HG02798 (cell line): ENCODE data around the gene CSN2.
"Not testable (repeated sequence)": the region's sequence is repeated elsewhere in the genome, so short reads cannot be mapped to it uniquely, and the experiment has no call there.

Experiments used
- ATAC-seq: cut with Tn5 transposase; IDR thresholded peaks from one replicate; pipeline ENCODE4 v1.9.1; 2021; ENCODE audit warnings: mild to moderate bottlenecking; ENCODE audit not compliant: unreplicated experiment, poor library complexity

The CSN2 gene, protein sequence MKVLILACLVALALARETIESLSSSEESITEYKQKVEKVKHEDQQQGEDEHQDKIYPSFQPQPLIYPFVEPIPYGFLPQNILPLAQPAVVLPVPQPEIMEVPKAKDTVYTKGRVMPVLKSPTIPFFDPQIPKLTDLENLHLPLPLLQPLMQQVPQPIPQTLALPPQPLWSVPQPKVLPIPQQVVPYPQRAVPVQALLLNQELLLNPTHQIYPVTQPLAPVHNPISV

DNA sequence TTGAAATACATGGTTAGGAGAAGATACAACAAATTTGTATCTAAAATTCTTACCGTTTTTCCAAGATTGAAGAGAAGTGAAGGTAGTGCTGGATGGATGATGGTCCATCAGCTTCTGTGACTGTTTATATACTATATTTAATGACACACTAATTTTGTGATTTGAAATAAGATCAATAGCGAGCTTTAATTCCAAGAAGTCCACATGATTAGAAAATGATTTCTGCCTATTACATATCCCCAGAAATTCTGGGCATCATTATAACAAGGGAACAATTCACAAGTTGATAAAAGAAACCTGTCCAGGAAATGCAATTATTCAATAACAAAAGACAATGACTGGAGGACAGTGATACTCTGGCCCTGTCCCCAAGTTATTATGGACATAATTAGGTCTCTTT is at the start of gene CSN2:
TSS of gene CSN2 (minus strand) at position 101 of the 400 bp plus-strand sequence. CDS start 4,733 bp downstream, outside the sequence.
- ATAC-seq: no peak

DNA sequence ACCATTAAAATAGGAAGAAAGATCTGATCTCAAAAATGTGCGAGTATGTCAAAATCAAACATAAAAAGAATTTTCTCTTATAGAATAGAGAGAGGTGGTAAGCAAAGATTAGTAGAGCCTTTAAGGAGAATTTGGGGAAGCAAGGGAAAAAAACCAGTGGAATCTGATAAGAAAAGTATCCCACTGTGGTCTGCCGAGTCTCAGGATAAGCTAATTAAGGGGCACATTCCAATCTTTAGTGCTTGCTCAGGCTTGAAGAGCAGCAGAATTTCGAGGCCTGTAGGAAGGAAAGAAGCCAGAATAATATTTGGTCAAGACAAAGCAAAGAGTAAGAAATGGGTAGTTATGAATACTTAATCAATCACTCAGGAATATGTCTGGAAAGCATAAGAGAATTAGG is 43.2 kb upstream of the CSN2 start:
- no peak for ATAC-seq

DNA sequence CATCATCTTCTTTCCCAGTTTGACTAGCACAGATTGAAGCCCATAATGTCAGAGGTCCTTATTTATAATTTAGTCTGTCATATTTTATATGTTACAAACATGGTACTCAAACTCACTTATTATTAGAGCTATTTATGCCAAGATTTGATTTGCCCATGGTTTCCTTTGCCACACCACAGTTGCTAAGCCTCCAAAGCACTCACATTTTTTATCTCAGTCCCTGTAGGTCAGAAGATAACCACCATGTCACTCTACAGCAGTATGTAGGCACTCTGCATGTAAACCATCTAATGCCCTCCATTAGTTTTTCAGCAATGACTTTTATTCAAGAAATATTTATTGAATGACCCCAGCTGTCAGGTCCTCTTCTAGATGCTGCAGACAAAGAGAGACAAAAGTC is 37.0 kb upstream of the CSN2 start:
- no peak for ATAC-seq

DNA sequence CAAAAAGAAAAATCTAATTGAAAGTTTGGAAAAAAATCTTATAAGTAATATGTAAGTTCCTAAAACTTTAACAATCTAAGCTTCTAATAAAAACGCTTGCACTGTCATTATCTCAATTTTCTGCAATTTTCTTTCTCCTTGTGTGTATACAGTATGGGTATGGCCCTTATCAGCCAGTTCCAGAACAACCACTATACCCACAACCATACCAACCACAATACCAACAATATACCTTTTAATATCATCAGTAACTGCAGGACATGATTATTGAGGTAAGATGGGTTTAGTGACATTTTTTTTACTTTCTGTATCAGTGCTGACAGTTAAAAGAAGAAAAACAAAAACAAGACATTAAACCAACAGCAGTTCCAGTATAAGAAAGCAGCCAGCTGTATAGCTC is 35.2 kb upstream of the CSN2 start:
- ATAC-seq: no peak

DNA sequence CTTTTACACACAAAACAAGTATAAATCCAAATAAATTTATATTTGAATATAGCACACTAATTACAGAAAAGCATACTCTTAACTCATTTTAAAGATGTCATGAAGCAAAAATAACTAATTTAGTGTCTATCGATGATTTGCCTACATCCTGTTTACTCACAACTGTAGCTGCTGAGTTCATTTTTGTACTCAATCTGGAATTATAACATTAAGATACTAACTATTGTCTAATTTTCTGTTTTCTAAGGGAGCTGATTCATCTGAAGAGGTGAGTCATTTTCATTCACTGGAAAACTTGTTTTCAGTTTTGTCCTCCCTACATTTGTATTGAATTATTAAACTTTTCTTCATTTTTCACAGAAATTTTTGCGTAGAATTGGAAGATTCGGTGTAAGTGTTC is 33.9 kb upstream of the CSN2 start:
- no peak for ATAC-seq

DNA sequence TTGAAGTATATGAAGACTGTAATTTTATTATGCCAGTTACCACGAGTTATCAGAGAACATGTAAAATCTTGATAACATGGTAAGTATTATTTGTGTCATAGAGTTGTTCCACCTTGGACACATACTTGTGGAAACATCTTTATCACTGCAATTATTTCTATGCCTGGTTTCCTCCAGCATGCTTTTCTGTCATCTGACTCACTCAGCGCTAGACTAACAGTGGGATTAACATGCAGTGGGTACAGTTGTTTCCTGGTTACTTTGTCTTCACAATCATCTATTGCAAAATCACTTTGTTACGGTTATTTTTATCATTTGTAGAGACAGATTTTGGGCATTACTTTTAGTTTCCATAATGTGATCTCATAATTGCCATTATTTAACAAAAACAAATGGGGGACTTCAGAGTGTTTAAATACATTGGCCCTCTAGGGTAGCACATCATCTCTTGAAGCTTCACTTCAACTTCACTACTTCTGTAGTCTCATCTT is 30.0 kb upstream of the CSN2 start, which contains the start of gene STATH:
TSS of gene STATH (plus strand) at position 441 of the 491 bp plus-strand sequence. CDS start 2,472 bp downstream, outside the sequence.
- ATAC-seq: no peak

DNA sequence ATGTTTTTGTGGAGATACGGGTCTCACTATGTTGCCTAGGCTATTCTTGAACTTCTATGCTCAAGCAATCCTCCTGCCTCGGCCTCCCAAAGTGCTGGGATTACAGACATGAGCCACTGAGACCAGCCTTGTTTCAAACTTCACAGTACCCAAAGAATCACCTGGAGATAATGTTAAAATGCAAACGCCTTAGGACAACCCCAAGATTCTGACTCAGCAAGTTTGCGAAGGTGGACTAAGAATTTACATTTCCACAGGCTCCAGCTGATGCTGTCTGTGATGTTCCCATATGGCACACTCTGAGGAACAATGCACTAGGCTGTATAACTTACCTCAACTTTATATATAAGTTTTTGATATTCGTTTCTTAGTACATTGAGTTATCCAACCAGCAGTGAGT is 29.3 kb upstream of the CSN2 start:
- no peak for ATAC-seq

DNA sequence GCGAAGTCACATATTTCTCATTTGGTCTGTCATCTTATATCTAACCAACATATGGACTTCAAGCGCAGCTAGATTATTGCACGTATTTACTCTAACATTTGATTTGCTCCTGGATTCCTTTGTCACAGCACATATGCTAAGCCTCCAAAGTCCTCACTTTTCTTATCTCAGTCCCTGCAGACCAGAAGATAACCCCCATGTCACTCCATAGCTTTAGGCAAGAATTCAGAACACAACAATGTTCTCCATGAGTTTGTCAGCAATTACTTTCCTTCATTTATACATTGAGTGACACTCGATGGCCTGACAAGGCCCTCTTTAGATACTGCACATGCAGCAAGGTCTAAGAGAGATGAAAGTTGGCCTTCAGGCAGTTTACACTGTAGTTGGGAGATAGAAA is 25.5 kb upstream of the CSN2 start:
- no peak for ATAC-seq

DNA sequence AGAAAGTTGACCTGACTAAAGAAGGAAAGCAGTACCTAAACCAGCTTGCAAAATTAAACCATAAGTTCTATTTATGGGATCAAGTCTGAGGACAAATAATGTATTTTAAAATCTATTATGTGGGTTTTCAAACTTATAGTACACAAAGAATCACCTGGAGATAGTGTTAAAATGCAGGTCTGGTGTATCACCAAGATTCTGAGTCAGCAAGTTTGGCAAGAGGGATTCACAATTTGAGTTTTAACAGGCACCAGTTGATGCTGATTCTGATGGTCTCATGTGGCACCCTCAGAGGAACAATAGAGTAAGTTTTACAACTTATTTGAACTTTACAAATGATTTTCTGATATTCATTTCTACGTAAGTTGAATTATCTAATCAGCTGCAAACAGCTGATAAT is 21.1 kb upstream of the CSN2 start:
- no peak for ATAC-seq

DNA sequence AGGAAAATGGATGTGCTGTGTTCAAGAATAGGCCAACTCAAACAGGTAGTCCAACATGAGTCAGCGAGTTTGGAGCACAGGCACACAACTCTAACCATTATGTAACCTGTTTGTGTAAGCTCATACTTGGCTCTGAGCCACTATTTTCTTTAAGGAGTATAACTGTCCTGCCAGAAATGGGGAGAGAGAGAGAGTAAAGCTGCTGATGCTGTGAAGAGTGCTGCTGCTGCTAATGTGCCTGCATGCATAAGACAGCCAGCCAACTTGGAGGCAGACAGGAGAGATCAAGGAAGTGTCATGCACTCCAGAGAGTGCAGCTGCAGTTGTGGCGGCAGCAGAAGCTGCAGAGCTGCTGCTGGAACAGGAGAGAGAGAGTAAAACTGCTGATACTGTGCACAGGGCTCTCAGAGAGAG is 18.5 kb upstream of the CSN2 start:
- ATAC-seq: peak; percentile 47

DNA sequence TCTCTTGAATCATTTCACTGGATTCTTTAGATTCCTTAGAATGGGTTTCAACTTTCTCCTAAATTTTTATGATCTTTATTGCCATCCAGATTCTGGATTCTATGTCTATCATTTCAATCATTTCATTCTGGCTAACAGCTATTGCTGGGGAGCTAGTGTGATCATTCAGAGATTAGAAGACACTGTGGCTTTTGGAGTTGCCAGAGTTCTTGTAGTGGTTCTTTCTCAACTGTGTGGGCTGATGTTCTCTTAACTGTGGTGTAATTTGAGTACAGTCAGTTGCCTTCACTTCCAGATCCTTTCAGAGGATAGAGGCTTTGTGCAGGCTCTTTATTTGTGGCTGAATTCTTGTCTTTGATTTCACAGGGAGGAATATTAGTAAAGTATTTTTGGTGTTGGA is 12.1 kb upstream of the CSN2 start:
- ATAC-seq: no peak

DNA sequence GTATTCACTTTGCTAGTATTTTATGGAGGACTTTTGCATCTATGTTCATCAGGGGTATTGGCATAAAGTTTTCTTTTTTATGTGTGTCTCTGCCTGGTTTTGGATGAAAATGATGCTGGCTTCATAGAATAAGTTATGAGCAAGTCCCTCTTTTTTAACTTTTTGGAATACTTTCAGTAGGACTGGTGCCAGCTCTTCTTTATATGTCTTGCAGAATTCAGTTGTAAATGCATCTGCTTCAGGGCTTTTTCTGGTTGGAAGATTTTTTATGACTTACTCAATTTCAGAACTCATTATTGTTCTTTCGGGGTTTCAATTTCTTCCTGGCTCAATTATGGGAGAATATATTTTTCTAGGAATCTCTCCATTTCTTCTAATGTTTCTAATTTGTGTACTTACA is 9.1 kb upstream of the CSN2 start:
- no peak for ATAC-seq

DNA sequence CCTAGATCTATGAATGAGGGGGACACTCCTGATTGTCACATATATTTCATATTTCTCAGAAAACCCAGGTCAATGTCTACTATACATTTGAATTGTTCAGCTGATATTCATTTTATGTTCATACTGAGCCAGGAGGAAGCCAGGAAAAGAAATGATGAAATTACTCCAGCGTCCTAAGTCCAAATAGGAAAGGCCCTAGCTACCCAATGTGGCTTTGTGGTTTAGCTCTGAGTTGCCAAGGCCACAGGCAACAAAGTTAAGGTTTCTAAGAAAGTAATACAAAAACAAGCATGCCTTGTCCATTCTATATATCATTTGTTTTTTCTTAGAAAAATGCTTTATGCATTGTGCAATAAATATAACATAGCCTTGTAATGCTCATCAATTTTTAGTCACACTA is 4.5 kb upstream of the CSN2 start:
- no peak for ATAC-seq

DNA sequence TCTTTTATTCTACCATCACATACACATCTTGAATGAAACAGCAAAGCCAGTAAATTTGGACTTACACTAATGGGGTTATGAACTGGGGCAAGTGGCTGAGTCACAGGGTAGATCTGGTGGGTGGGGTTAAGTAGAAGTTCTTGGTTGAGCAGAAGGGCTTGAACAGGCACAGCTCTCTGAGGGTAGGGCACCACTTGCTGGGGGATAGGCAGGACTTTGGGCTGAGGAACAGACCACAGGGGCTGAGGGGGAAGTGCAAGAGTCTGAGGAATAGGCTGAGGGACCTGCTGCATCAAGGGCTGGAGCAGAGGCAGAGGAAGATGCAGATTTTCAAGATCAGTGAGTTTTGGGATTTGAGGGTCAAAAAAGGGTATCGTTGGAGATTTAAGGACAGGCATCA is 8.3 kb downstream of the CSN2 start:
- no peak for ATAC-seq

DNA sequence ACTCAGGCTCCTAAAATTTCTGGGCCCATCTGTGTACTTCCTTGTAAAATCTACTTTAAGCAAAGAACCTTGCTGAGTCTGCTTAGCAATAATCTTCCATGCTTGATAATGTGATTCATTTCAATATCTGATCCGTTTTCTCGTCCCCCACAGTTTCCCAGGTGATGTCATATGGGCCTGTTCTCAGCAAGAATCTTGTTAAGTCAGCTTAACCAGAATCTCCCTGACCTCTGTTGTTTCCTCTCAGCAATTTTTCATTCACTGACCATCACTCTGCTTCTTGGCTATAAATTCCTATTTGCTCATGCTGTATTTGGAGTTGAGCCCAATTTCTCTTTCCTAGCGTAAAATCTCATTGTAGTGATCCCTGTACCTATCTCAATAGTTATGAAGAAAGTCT is 13.9 kb downstream of the CSN2 start:
- no peak for ATAC-seq

DNA sequence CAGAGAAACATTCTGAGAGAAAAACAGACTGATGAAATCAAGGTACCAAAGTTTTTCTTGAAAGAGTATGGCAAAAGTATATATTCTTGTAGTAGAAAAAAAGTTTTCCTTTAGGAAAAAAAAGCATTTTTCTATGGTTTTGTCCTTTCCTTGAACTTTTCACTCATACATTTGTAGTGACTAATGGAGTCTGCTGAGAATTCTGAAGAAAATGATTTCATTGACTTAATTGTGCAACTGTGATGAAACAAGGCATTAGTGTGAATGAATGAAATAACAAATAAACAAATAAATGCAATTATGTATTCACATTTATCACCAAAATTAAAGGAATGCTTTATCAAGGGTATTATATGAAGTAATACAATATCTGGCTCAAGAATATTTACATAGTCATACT is 29.0 kb downstream of the CSN2 start:
- no peak for ATAC-seq

DNA sequence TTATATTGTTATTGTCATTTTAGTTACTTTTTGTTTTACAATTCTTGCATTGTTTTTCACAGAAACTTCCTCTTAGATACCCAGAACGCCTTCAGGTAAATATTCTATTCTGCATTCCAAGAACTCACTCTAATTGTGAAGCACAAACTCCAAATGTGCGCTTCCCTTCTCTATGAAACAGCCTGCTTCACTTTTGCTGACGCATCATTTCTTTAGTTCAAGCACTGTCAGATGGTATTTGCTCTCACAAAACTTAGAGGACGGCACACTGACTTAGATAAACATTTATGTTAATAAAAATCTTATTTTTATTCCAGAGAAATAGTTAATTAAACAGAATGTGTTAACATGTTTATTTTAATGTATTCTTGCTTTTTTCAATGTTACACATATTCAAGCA is 31.4 kb downstream of the CSN2 start:
- no peak for ATAC-seq

DNA sequence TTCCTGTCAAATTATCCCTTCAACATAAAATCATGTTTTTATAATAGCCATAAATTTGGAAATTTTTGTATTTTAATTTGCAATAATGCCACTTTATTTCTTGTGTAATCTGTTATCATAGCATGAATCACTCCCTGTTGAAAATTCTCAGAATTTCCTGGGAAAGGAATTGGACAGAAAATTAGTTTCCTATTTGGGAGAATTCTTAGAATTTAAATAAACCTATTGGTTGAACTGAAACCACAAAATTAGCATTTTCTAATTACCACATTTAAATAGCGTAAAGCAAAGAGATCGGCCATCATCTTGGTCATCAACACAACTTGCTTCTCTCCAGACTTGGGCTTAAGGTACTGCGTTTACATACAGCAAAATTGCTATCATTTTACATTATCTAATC is 34.8 kb downstream of the CSN2 start, which contains the start of gene CSN1S1:
TSS of gene CSN1S1 (plus strand) at position 301 of the 400 bp plus-strand sequence. CDS start 1,488 bp downstream, outside the sequence.
- ATAC-seq: no peak

DNA sequence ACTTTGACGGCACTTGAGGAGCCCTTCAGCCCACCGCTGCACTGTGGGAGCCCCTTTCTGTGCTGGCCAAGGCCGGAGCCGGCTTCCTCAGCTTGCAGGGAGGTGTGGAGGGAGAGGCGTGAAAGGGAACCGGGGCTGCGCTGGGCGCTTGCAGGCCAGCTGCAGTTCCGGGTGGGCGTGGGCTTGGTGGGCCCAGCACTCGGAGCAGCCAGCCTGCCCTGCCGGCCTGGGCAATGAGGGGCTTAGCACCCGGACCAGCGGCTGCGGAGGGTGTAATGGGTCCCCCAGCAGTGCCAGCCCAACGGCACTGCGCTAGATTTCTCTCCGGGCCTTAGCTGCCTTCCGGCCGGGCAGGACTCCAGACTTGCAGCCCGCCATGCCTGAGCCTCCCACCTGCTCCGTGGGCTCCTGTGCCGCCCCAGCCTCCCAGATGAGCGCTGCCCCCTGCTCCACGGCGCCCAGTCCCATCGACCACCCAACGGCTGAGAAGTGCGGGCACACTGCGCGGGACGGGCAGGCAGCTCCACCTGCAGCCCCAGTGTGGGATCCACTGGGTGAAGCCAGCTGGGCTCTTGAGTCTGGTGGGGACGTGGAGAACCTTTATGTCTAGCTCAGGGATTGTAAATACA is 41.6 kb downstream of the CSN2 start:
- not testable (repeated sequence) for ATAC-seq

DNA sequence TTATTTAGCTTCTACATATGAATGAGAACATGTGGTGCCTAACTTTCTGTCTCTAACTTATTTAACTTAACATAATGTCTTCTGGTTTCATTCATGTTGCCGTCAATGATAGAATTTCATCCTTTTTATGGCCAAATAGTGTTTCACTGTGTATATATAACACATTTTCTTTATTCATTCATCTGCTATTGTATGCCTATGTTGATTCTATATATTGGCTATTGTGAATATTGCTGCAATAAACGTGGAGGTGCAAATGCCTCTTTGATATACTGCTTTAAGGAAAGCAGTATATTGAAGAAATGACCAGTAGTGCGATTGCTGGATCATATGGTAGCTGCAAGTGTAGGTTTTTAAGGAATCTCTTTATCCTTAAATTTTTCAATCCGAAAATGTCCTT is 44.7 kb downstream of the CSN2 start:
- no peak for ATAC-seq

DNA sequence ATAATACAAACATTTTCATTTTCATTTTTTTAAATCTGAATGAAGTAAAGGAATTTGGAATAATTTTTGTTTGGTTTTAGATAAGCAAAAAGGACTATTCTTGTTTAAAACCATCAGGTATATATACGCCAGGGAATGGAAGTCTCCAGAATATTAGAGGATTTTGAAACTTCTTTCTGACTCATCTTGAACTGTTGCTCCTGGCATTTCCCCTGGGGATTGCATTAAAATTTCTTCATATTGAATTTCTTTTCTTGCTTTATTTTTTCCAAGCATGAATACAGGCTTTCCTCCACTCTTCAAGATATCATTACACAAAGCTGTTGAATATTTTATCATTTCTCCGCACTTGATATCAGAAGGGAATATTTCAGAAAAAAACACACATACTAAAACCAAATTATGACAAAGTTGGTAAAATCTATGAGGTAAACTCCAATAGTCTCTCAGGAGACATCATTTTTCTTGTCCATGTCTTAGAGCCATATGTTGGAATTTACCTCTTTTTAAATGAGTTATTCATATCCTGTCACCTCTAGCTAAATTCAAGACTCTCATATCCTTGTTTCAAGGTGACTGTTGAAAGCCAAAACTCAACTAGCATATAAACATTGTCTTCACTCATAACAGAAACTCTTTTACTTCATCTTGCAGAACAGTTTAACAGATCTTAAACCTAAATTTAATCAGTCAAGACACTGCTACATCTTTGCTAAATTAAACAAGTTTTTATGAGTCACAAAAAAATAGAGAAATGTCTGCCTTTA is 55.3 kb downstream of the CSN2 start:
- peak; percentile 67 for ATAC-seq
